SJCRH30 (cell line): ENCODE results near the gene CELF5. TPM values are rescaled to one million over a fixed set of nuclear protein-coding genes. Genes with fewer than 3 reads are reported as not detected.
A peak's percentile ranks its signal among the peaks of the same experiment; 100 is the strongest.

Experiments used
- DNase-seq, 2 experiments: peaks; one replicate each; pipeline ENCODE4 v3.0.0-alpha.2; 2015 to 2020
- H3K27ac ChIP-seq: fragments of 250-450 bp; sonication (Bioruptor Pico); 2 replicates; pipeline ENCODE4 v1.5.1; 2020; ENCODE audit warnings: mild to moderate bottlenecking, moderate library complexity
- H3K27me3 ChIP-seq: fragments of 250-450 bp; sonication (Bioruptor Pico); 2 replicates; pipeline ENCODE4 v1.5.1; 2020; ENCODE audit warnings: mild to moderate bottlenecking, moderate library complexity
- H3K36me3 ChIP-seq: fragments of 250-450 bp; sonication (Bioruptor Pico); 2 replicates; pipeline ENCODE4 v1.5.1; 2020; ENCODE audit warnings: mild to moderate bottlenecking, moderate library complexity
- H3K4me1 ChIP-seq: fragments of 250-450 bp; sonication (Bioruptor Pico); 2 replicates; pipeline ENCODE4 v1.5.1; 2020; ENCODE audit warnings: mild to moderate bottlenecking, moderate library complexity
- H3K4me3 ChIP-seq: fragments of 250-450 bp; sonication (Bioruptor Pico); 2 replicates; pipeline ENCODE4 v1.5.1; 2020; ENCODE audit warnings: mild to moderate bottlenecking, moderate library complexity
- H3K9me3 ChIP-seq: fragments of 250-450 bp; sonication (Bioruptor Pico); replicated peaks from 2 replicates; pipeline ENCODE4 v1.5.1; 2020; ENCODE audit warnings: mild to moderate bottlenecking, moderate library complexity
- total RNA-seq: library from RNA; depleted of rRNA; stranded (reverse); fragments of >200 nt; shearing (Covaris generic); gene quantifications from 2 replicates; pipeline ENCODE4 v1.2.3, GENCODE V29; 2014

The CELF5 gene
- total RNA-seq, 1 experiment from 2014 or later: not detected

- Histone ChIP-seq H3K4me3 (no peak overlapping the region), H3K27ac (no peak overlapping the region), H3K36me3 (no peaks in the 10 kb centered on the region), H3K9me3 (no peaks in the 10 kb centered on the region), H3K4me1 (no peaks in the 10 kb centered on the region), H3K27me3 (peaks cover 21% of the 10 kb centered on the region)
- no peak for DNase-seq
These were observed 86.2 kb downstream of the CELF5 start for GRCh38 chr19:3310711-3311110.

- Histone ChIP-seq H3K9me3 (no peaks in the 10 kb centered on the region), H3K27ac (no peak overlapping the region), H3K27me3 (peaks cover 21% of the 10 kb centered on the region), H3K4me1 (no peaks in the 10 kb centered on the region), H3K4me3 (no peak overlapping the region), H3K36me3 (no peaks in the 10 kb centered on the region)
- DNase-seq: no peak
These were observed 88.7 kb downstream of the CELF5 start for GRCh38 chr19:3313199-3313575.

- Histone ChIP-seq H3K9me3 (no peaks in the 10 kb centered on the region), H3K4me3 (no peak overlapping the region), H3K27ac (no peak overlapping the region), H3K4me1 (no peaks in the 10 kb centered on the region), H3K36me3 (no peaks in the 10 kb centered on the region), H3K27me3 (peaks cover 25% of the 10 kb centered on the region)
- no peak for DNase-seq
These were observed 90.7 kb downstream of the CELF5 start for GRCh38 chr19:3314962-3315675.

GRCh38 chr19:3315676-3315973 lies 91.2 kb downstream of the CELF5 start:
- peaks cover 26% of the 10 kb centered on the region for H3K27me3 ChIP-seq
- no peaks in the 10 kb centered on the region for H3K4me1 ChIP-seq
- no peaks in the 10 kb centered on the region for H3K9me3 ChIP-seq
- no peak for DNase-seq
- no peaks in the 10 kb centered on the region for H3K36me3 ChIP-seq
- H3K4me3 ChIP-seq: no peak overlapping the region
- no peak overlapping the region for H3K27ac ChIP-seq

GRCh38 chr19:3316132-3316648 lies 91.7 kb downstream of the CELF5 start:
- DNase-seq: no peak
- Histone ChIP-seq H3K4me1 (no peaks in the 10 kb centered on the region), H3K27me3 (peaks cover 32% of the 10 kb centered on the region), H3K4me3 (no peak overlapping the region), H3K27ac (no peak overlapping the region), H3K9me3 (no peaks in the 10 kb centered on the region), H3K36me3 (no peaks in the 10 kb centered on the region)

- Histone ChIP-seq H3K4me3 (no peak overlapping the region), H3K27me3 (peaks cover 32% of the 10 kb centered on the region), H3K27ac (no peak overlapping the region), H3K4me1 (no peaks in the 10 kb centered on the region), H3K36me3 (no peaks in the 10 kb centered on the region), H3K9me3 (no peaks in the 10 kb centered on the region)
- no peak for DNase-seq
These were observed 92.3 kb downstream of the CELF5 start for GRCh38 chr19:3316659-3317207.

- no peak overlapping the region for H3K4me3 ChIP-seq
- no peak for DNase-seq
- no peak overlapping the region for H3K27ac ChIP-seq
- no peaks in the 10 kb centered on the region for H3K9me3 ChIP-seq
- H3K36me3 ChIP-seq: no peaks in the 10 kb centered on the region
- peaks cover 19% of the 10 kb centered on the region; the same call in 1 of the 2 replicates for H3K27me3 ChIP-seq
- no peaks in the 10 kb centered on the region for H3K4me1 ChIP-seq
These were observed 95.3 kb downstream of the CELF5 start for GRCh38 chr19:3319643-3320353.

GRCh38 chr19:3320354-3320670 lies 95.9 kb downstream of the CELF5 start:
- no peaks in the 10 kb centered on the region for H3K9me3 ChIP-seq
- no peak overlapping the region for H3K4me3 ChIP-seq
- peaks cover 13% of the 10 kb centered on the region; the same call in 1 of the 2 replicates for H3K27me3 ChIP-seq
- no peak overlapping the region for H3K27ac ChIP-seq
- H3K36me3 ChIP-seq: no peaks in the 10 kb centered on the region
- DNase-seq: no peak
- no peaks in the 10 kb centered on the region for H3K4me1 ChIP-seq

- Histone ChIP-seq H3K4me1 (no peaks in the 10 kb centered on the region), H3K4me3 (no peak overlapping the region), H3K9me3 (no peaks in the 10 kb centered on the region), H3K27ac (no peak overlapping the region), H3K27me3 (peaks cover 12% of the 10 kb centered on the region; the same call in 1 of the 2 replicates), H3K36me3 (no peaks in the 10 kb centered on the region)
- no peak for DNase-seq
These were observed 96.4 kb downstream of the CELF5 start for GRCh38 chr19:3320853-3321252.

- H3K4me3 ChIP-seq: no peak overlapping the region
- no peaks in the 10 kb centered on the region for H3K36me3 ChIP-seq
- peaks cover 12% of the 10 kb centered on the region; the same call in 1 of the 2 replicates for H3K27me3 ChIP-seq
- no peak overlapping the region for H3K27ac ChIP-seq
- H3K9me3 ChIP-seq: no peaks in the 10 kb centered on the region
- no peaks in the 10 kb centered on the region for H3K4me1 ChIP-seq
- DNase-seq: no peak
These were observed 97.2 kb downstream of the CELF5 start for GRCh38 chr19:3321696-3322095.

- no peaks in the 10 kb centered on the region for H3K36me3 ChIP-seq
- no peaks in the 10 kb centered on the region for H3K4me1 ChIP-seq
- H3K27me3 ChIP-seq: peaks cover 12% of the 10 kb centered on the region; the same call in 1 of the 2 replicates
- H3K4me3 ChIP-seq: no peak overlapping the region
- no peak overlapping the region for H3K27ac ChIP-seq
- no peak for DNase-seq
- H3K9me3 ChIP-seq: no peaks in the 10 kb centered on the region
These were observed 97.9 kb downstream of the CELF5 start for GRCh38 chr19:3322199-3322978.

- H3K9me3 ChIP-seq: no peaks in the 10 kb centered on the region
- no peaks in the 10 kb centered on the region for H3K4me1 ChIP-seq
- peaks cover 12% of the 10 kb centered on the region; the same call in 1 of the 2 replicates for H3K27me3 ChIP-seq
- H3K4me3 ChIP-seq: no peak overlapping the region
- no peaks in the 10 kb centered on the region for H3K36me3 ChIP-seq
- H3K27ac ChIP-seq: no peak overlapping the region
- no peak for DNase-seq
These were observed 98.6 kb downstream of the CELF5 start for GRCh38 chr19:3323026-3323425.

- Histone ChIP-seq H3K4me3 (no peak overlapping the region), H3K27ac (no peak overlapping the region), H3K4me1 (no peaks in the 10 kb centered on the region), H3K27me3 (peaks cover 12% of the 10 kb centered on the region; the same call in 1 of the 2 replicates), H3K36me3 (no peaks in the 10 kb centered on the region), H3K9me3 (no peaks in the 10 kb centered on the region)
- DNase-seq: no peak
These were observed 99.2 kb downstream of the CELF5 start for GRCh38 chr19:3323658-3324057.

GRCh38 chr19:3324405-3324856 lies 100.0 kb downstream of the CELF5 start:
- no peak overlapping the region for H3K4me3 ChIP-seq
- no peak overlapping the region for H3K27ac ChIP-seq
- H3K36me3 ChIP-seq: no peaks in the 10 kb centered on the region
- H3K4me1 ChIP-seq: no peaks in the 10 kb centered on the region
- peaks cover 12% of the 10 kb centered on the region; the same call in 1 of the 2 replicates for H3K27me3 ChIP-seq
- no peaks in the 10 kb centered on the region for H3K9me3 ChIP-seq
- DNase-seq: peak; percentile 57 to 76

GRCh38 chr19:3325451-3325850 lies 101.0 kb downstream of the CELF5 start:
- no peaks in the 10 kb centered on the region for H3K4me1 ChIP-seq
- DNase-seq: no peak
- H3K27me3 ChIP-seq: peaks cover 8% of the 10 kb centered on the region; the same call in 1 of the 2 replicates
- H3K9me3 ChIP-seq: no peaks in the 10 kb centered on the region
- no peaks in the 10 kb centered on the region for H3K36me3 ChIP-seq
- no peak overlapping the region for H3K27ac ChIP-seq
- H3K4me3 ChIP-seq: no peak overlapping the region
